Osteocyte (in vitro differentiated cells): ENCODE measurements around the gene SLC48A1. TPM values are rescaled to one million over a fixed set of nuclear protein-coding genes. Genes with fewer than 3 reads are reported as not detected.

Experiments
- DNase-seq: peaks from one replicate; pipeline ENCODE4 v3.0.0; 2021; ENCODE audit warnings: mixed read lengths; ENCODE audit not compliant: unreplicated experiment; ENCODE audit errors: extremely low spot score
- H3K27ac Mint-ChIP-seq: one replicate; pipeline ENCODE4 v1.8.0; 2021; ENCODE audit warnings: mild to moderate bottlenecking, mixed read lengths; ENCODE audit not compliant: unreplicated experiment
- H3K27me3 Mint-ChIP-seq: one replicate; pipeline ENCODE4 v1.8.0; 2021; ENCODE audit warnings: mixed read lengths; ENCODE audit not compliant: unreplicated experiment
- H3K36me3 Mint-ChIP-seq: one replicate; pipeline ENCODE4 v1.8.0; 2021; ENCODE audit warnings: mixed read lengths; ENCODE audit not compliant: unreplicated experiment
- H3K4me1 Mint-ChIP-seq: one replicate; pipeline ENCODE4 v1.8.0; 2021; ENCODE audit warnings: mixed read lengths; ENCODE audit not compliant: unreplicated experiment
- H3K4me3 Mint-ChIP-seq: one replicate; pipeline ENCODE4 v1.8.0; 2021; ENCODE audit warnings: mild to moderate bottlenecking, moderate library complexity, mixed read lengths; ENCODE audit not compliant: unreplicated experiment
- H3K9me3 Mint-ChIP-seq: one replicate; pipeline ENCODE4 v1.8.0; 2021; ENCODE audit warnings: mixed read lengths; ENCODE audit not compliant: unreplicated experiment
- CTCF ChIP-seq: fragments of 200-600 bp; sonication (generic); IDR thresholded peaks from 2 replicates; pipeline ENCODE4 v1.5.0; 2021; ENCODE audit warnings: antibody characterized with exemption, mild to moderate bottlenecking, moderate library complexity
- total RNA-seq: library from RNA; stranded (reverse); gene quantifications from 2 replicates; pipeline ENCODE4 v1.2.1, GENCODE V29; 2021

The SLC48A1 gene
- total RNA-seq, 1 donor from 2014 or later, result 21.2 TPM

- peaks cover 13% of the 10 kb centered on the region for H3K4me1 Mint-ChIP-seq
- no peak for TF ChIP-seq CTCF
- no peaks in the 10 kb centered on the region for H3K9me3 Mint-ChIP-seq
- DNase-seq, result no peak
- peaks cover 19% of the 10 kb centered on the region for H3K36me3 Mint-ChIP-seq
- peak overlapping the region; percentile 73 for H3K27ac Mint-ChIP-seq
- H3K4me3 Mint-ChIP-seq, result no peak overlapping the region
- no peaks in the 10 kb centered on the region for H3K27me3 Mint-ChIP-seq
Measured at GRCh38 chr12:47781479-47782371, 8.7 kb downstream of the SLC48A1 start.

- TF ChIP-seq CTCF, result no peak
- peaks cover 24% of the 10 kb centered on the region for H3K36me3 Mint-ChIP-seq
- H3K27me3 Mint-ChIP-seq, result no peaks in the 10 kb centered on the region
- no peak for DNase-seq
- peak overlapping the region; percentile 73 for H3K27ac Mint-ChIP-seq
- H3K9me3 Mint-ChIP-seq, result no peaks in the 10 kb centered on the region
- H3K4me3 Mint-ChIP-seq, result no peak overlapping the region
- H3K4me1 Mint-ChIP-seq, result peaks cover 10% of the 10 kb centered on the region
Measured at GRCh38 chr12:47782372-47782770, 9.3 kb downstream of the SLC48A1 start.

- Mint-ChIP-seq H3K9me3 (no peaks in the 10 kb centered on the region), H3K4me3 (no peak overlapping the region), H3K4me1 (peaks cover 10% of the 10 kb centered on the region), H3K27ac (peak overlapping the region; percentile 34), H3K27me3 (no peaks in the 10 kb centered on the region), H3K36me3 (peaks cover 32% of the 10 kb centered on the region)
- TF ChIP-seq CTCF, result no peak
- DNase-seq, result no peak
Measured at GRCh38 chr12:47783024-47783755, 10.2 kb downstream of the SLC48A1 start.

GRCh38 chr12:47783821-47784819 is 11.1 kb downstream of the SLC48A1 start:
- Mint-ChIP-seq H3K36me3 (peaks cover 39% of the 10 kb centered on the region), H3K27me3 (no peaks in the 10 kb centered on the region), H3K27ac (no peak overlapping the region), H3K9me3 (no peaks in the 10 kb centered on the region), H3K4me3 (no peak overlapping the region), H3K4me1 (peaks cover 7% of the 10 kb centered on the region)
- DNase-seq, result no peak
- no peak for TF ChIP-seq CTCF
